K562 (cell line): ENCODE measurements around the gene CD34. TPM values are rescaled to one million over a fixed set of nuclear protein-coding genes. Genes with fewer than 3 reads are reported as not detected.

Experiments used
- ATAC-seq: fragments of 200-7000 bp; cut with Tn5 transposase; 3 replicates; pipeline ENCODE4 v1.9.1; 2020; ENCODE audit warnings: moderate library complexity
- BruUV-seq: library from RNA; stranded (reverse); fragments of 400-500 nt; replicated peaks from 2 replicates; lab custom pipeline; 2021; lab: Mats Ljungman, UMichigan
- CTCF ChIA-PET: fragments of 300-600 bp; formaldehyde crosslinking; extraction: SDS; loops from one replicate; lab custom pipeline; 2021; ENCODE audit warnings: low intra/inter-chr PET ratio; lab: Yijun Ruan, JAX
- POLR2A ChIA-PET: fragments of 300-600, 350-650 bp; sonication (Branson Sonifier 250); formaldehyde crosslinking; extraction: SDS; loops from one replicate; lab custom pipeline; 2021; ENCODE audit warnings: antibody characterized with exemption, inconsistent platforms; lab: Yijun Ruan, JAX
- DNase-seq, 4 experiments: peaks; one replicate each; pipeline versions ENCODE4 v3.0.0 to v3.0.0-alpha.2; 2011 to 2018; ENCODE audit warnings: low spot score in 3 of 4, mixed read lengths in 3 of 4; ENCODE audit errors: extremely low read depth in 1 of 4
- FAIRE-seq: peaks from 2 replicates; lab custom pipeline; 2011; peaks lifted over from hg19 to GRCh38; lab: Jason Lieb, UNC
- H2AFZ ChIP-seq: 2 replicates; pipeline ENCODE4 v1.6.0; 2011; ENCODE audit warnings: low read depth, low read length, control low read depth, inconsistent platforms
- H3K27ac ChIP-seq: fragments of 200-600 bp; 3 replicates; pipeline ENCODE4 v1.8.0; 2011; ENCODE audit warnings: low read depth, mild to moderate bottlenecking, control low read depth, inconsistent platforms, low read length, moderate library complexity, mixed read lengths; ENCODE audit errors: extremely low read depth
- H3K27me3 ChIP-seq, 2 experiments: fragments of 300-600 bp in 1 of 2; 2 replicates in 1 of 2; 3 replicates in 1 of 2; pipeline versions ENCODE4 v1.6.0 to v1.8.0; 2011; ENCODE audit warnings: inconsistent platforms in 2 of 2, low read length in 2 of 2, mild to moderate bottlenecking in 1 of 2, mixed read lengths in 1 of 2, moderate library complexity in 1 of 2; ENCODE audit not compliant: control insufficient read depth in 2 of 2, insufficient read depth in 2 of 2
- H3K36me3 ChIP-seq: fragments of 300-600 bp; 3 replicates; pipeline ENCODE4 v1.8.0; 2011; ENCODE audit warnings: mild to moderate bottlenecking, low read length, inconsistent platforms; ENCODE audit not compliant: control insufficient read depth, insufficient read depth
- H3K4me1 ChIP-seq, 2 experiments: fragments of 200-600 bp in 1 of 2; replicated peaks in 1 of 2; 2 replicates in 1 of 2; 3 replicates in 1 of 2; pipeline versions ENCODE4 v1.5.1 to v1.8.0; 2011; ENCODE audit warnings: inconsistent platforms in 2 of 2, low read length in 2 of 2, mild to moderate bottlenecking in 1 of 2, mixed read lengths in 1 of 2, moderate library complexity in 1 of 2; ENCODE audit not compliant: control insufficient read depth in 2 of 2, insufficient read depth in 2 of 2
- H3K4me2 ChIP-seq: 2 replicates; pipeline ENCODE4 v1.6.1; 2011; ENCODE audit warnings: low read length, control low read depth, inconsistent platforms, mixed read lengths; ENCODE audit not compliant: insufficient read depth
- H3K4me3 ChIP-seq: fragments of 200-600 bp; sonication (generic), shearing (Covaris generic); 2 replicates; pipeline ENCODE4 v1.5.1; 2016; ENCODE audit warnings: control low read depth, inconsistent platforms
- H3K79me2 ChIP-seq: fragments of 200-600 bp; 3 replicates; pipeline ENCODE4 v1.8.0; 2011; ENCODE audit warnings: low read length, inconsistent platforms; ENCODE audit not compliant: control insufficient read depth, insufficient read depth
- H3K9ac ChIP-seq, 2 experiments: 2 replicates each; pipeline versions ENCODE4 v1.6.0 to v1.6.1; 2011; ENCODE audit warnings: low read depth in 2 of 2, low read length in 2 of 2, control low read depth in 1 of 2, inconsistent platforms in 1 of 2, mild to moderate bottlenecking in 1 of 2, mixed read lengths in 1 of 2; ENCODE audit not compliant: insufficient read depth in 1 of 2
- H3K9me1 ChIP-seq: one replicate; pipeline ENCODE4 v1.6.0; 2011; ENCODE audit warnings: inconsistent platforms, mild to moderate bottlenecking, low read length, moderate library complexity; ENCODE audit not compliant: control insufficient read depth, insufficient read depth
- H3K9me3 ChIP-seq: replicated peaks from 2 replicates; pipeline ENCODE4 v1.5.1; 2011; ENCODE audit warnings: low read depth, low read length, inconsistent platforms; ENCODE audit not compliant: control insufficient read depth, insufficient read depth
- H4K20me1 ChIP-seq: replicated peaks from 2 replicates; pipeline ENCODE4 v1.6.1; 2011; ENCODE audit warnings: low read length, inconsistent platforms, mixed read lengths; ENCODE audit not compliant: control insufficient read depth, insufficient read depth
- ARNT ChIP-seq, 2 experiments: fragments of 450-650 bp; IDR thresholded peaks; 2 replicates each; pipeline ENCODE4 v1.6.1; 2016; ENCODE audit warnings: mild to moderate bottlenecking in 1 of 2
- DIDO1 ChIP-seq: fragments of 450-650 bp; IDR thresholded peaks from 2 replicates; pipeline ENCODE4 v1.6.1; 2016; ENCODE audit warnings: low read depth, missing biosample characterization, missing genetic modification characterization
- FOXA1 ChIP-seq: fragments of 450-650 bp; IDR thresholded peaks from 2 replicates; pipeline ENCODE4 v1.6.1; 2016; ENCODE audit warnings: mild to moderate bottlenecking, borderline replicate concordance
- KLF13 ChIP-seq: fragments of 450-650 bp; IDR thresholded peaks from 2 replicates; pipeline ENCODE4 v1.6.1; 2016; ENCODE audit warnings: missing genetic modification characterization, low read depth, mild to moderate bottlenecking, missing compliant biosample characterization, moderate library complexity, borderline replicate concordance
- NCOA1 ChIP-seq: fragments of 450-650 bp; IDR thresholded peaks from 2 replicates; pipeline ENCODE4 v1.6.1; 2016; ENCODE audit warnings: low read depth
- SAP30 ChIP-seq: fragments of 200-600 bp; sonication (generic); IDR thresholded peaks from 2 replicates; pipeline ENCODE4 v1.6.1; 2012; ENCODE audit warnings: borderline replicate concordance, low read depth, mild to moderate bottlenecking, moderate library complexity, low read length, control low read depth, inconsistent platforms; ENCODE audit not compliant: insufficient read depth, poor library complexity, severe bottlenecking
- TEAD1 ChIP-seq, 2 experiments: fragments of 450-650 bp in 1 of 2; sonication (generic) in 1 of 2; formaldehyde crosslinking; IDR thresholded peaks; 2 replicates each; pipeline versions ENCODE4 v1.4.0 to v1.8.0; 2020 to 2022; ENCODE audit warnings: mild to moderate bottlenecking in 2 of 2, missing genetic modification reagents in 1 of 2
- TRIM28 ChIP-seq: fragments of 450-650 bp; IDR thresholded peaks from 2 replicates; pipeline ENCODE4 v1.6.1; 2017
- WGBS: fragments of 100-300 bp; shearing (Covaris generic); methylation state at CpG from one replicate; pipeline ENCODE4 v1.1.6; 2016; ENCODE audit warnings: low coverage, mixed read lengths; ENCODE audit not compliant: insufficient coverage; ENCODE audit errors: missing lambda C conversion rate; 5-methylcytosine and 5-hydroxymethylcytosine counted together
- in situ Hi-C: fragments of 300-500 bp; cut with MboI; formaldehyde crosslinking; loops from 4 replicates; pipeline ENCODE4 v1.15.0; 2018; ENCODE audit warnings: inconsistent platforms, mixed read lengths
- intact Hi-C: fragments of 100-400 bp; cut with micrococcal nuclease; formaldehyde crosslinking; loops from 2 replicates; pipeline ENCODE4 v1.14.2; 2022
- polyA plus RNA-seq, 8 experiments: library from polyadenylated mRNA; depleted of rRNA in 4 of 8; stranded (reverse) in 5 of 8; unstranded in 3 of 8; fragments of >200 nt; fragmentation: Nextera tagmentation in 2 of 8; fragmentation: Illumina TruSeq in 1 of 8; extraction: Ambion mirVana in 2 of 8; extraction: Trizol in 1 of 8; gene quantifications; 2 replicates each; pipeline versions ENCODE4 v1.2.1 to v1.2.3, GENCODE V29; 2011 to 2014; ENCODE audit warnings: inconsistent platforms in 1 of 8, missing spikeins in 1 of 8
- total RNA-seq, 7 experiments: library from RNA; depleted of rRNA in 6 of 7; stranded (reverse); fragments of >200 nt in 6 of 7; fragmentation: Illumina TruSeq in 2 of 7; extraction: Trizol in 2 of 7; gene quantifications; 2 replicates each; pipeline versions ENCODE4 v1.2.1 to v1.2.3, GENCODE V29; 2011 to 2021; ENCODE audit warnings: low replicate concordance in 1 of 7
- TF ChIP-seq, protein P1 (sequence below), 2 experiments: fragments of 450-650 bp in 1 of 2; IDR thresholded peaks; 2 replicates each; pipeline ENCODE4 v1.6.1; 2011 to 2017; ENCODE audit warnings: low read depth in 2 of 2, antibody characterized with exemption in 1 of 2, borderline replicate concordance in 1 of 2, low read length in 1 of 2, mild to moderate bottlenecking in 1 of 2, mixed read lengths in 1 of 2; ENCODE audit not compliant: control insufficient read depth in 1 of 2

CD34 gene
- total and polyA plus RNA-seq, 9 of the 15 experiments (the other 6 are each of a cell fraction or from before 2014, with no cell fraction given): not detected

DNA sequence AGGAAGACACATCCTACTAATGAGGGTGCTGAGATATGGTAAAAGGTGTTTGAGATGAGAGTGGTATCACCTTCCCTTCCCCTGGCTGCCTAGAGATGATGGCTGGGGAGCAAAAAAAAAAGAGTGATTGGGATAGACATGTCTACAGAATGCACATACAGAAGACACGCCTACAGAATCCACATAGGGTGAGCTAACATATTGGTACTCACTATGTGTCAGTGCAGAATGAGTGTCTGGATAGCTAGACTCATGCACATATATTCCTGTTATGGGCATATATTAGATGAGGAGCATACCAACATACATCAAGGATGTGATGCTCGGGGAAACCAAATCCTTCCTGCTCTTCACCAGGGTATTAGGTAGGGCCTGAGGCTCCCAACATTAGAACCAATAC is 16.2 kb downstream of the CD34 start:
- no peak for FAIRE-seq
- Histone ChIP-seq H3K9ac (no peak overlapping the region), H4K20me1 (no peaks in the 10 kb centered on the region), H3K4me1 (peaks cover 0 to 5% of the 10 kb centered on the region in 2 experiments; a peak in 1 of 5 replicates), H3K9me1 (no peaks in the 10 kb centered on the region), H3K4me3 (no peak overlapping the region), H2AFZ (peak overlapping the region; percentile 60; the same call in 1 of the 2 replicates), H3K79me2 (no peaks in the 10 kb centered on the region), H3K4me2 (no peak overlapping the region), H3K27ac (no peak overlapping the region), H3K27me3 (no peaks in the 10 kb centered on the region), H3K36me3 (no peaks in the 10 kb centered on the region), H3K9me3 (no peaks in the 10 kb centered on the region)
- DNase-seq: no peak
- BruUV-seq: no TSS peak
- TF ChIP-seq ARNT (IDR thresholded peaks at IDR 0.05) (no peak), TRIM28 (no peak), TEAD1 (CRISPR knock-in tag; IDR thresholded peaks at IDR 0.05) (no peak)
- intact Hi-C loops (no loop called here), in situ Hi-C loops (loop anchor here (5.0 kb wide), 1 partner anchor 73 kb away; no protein-coding TSS in a partner anchor)
- WGBS: 22% methylated on average over 2 of the region's 2 CpGs
- POLR2A ChIA-PET: interaction anchor here (1.1 kb wide), 1 partner anchor 11 kb away, joined by 3 read pairs; no protein-coding TSS in a partner anchor
- CTCF ChIA-PET: interaction anchor here (1.1 kb wide), 1 partner anchor 103 kb away, joined by 3 read pairs; no protein-coding TSS in a partner anchor
- no peak for ATAC-seq

DNA sequence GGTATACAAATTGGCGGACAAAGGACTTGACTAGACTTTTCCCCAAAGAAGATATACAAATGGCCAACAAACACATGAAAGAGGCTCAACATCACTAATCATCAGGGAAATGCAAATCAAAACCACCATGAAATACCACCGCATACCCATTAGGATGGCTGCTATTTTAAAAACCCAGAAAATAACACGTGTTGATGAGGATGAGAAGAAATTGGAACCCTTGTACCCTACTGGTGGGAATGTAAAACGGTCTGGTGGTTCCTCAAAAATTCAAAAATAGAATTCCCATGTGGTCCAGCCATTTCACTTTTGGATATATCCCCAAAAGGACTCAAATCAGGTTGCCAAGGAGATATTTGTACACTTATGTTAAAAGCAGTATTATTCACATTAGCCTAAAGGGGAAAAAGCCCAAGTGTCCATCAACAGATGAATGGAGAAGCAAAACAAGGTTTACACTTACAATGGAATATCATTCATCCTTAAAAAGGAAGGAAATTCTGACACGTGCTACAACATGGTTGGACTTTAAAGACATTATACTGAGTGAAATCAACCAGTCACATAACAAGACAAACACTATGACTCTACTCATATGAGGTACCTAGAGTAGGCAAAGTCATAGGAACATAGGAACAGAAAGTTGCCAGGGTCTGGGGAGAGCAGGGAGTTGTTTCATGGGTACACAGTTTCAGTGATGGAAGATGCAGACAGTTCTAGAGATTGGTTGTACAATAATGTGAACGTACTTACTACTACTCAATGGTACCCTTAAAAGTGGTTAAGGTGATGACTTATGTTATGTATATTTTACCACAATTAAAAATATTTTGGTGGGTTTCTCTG is 17.0 kb downstream of the CD34 start:
- H3K9ac ChIP-seq: no peak overlapping the region
- peaks cover 0 to 5% of the 10 kb centered on the region in 2 experiments; a peak in 1 of 5 replicates for H3K4me1 ChIP-seq
- no peaks in the 10 kb centered on the region for H3K36me3 ChIP-seq
- H3K27ac ChIP-seq: no peak overlapping the region
- H3K9me1 ChIP-seq: no peaks in the 10 kb centered on the region
- H3K79me2 ChIP-seq: no peaks in the 10 kb centered on the region
- no peak overlapping the region for H3K4me2 ChIP-seq
- H3K4me3 ChIP-seq: no peak overlapping the region
- peak overlapping the region; percentile 60; the same call in 1 of the 2 replicates for H2AFZ ChIP-seq
- H3K9me3 ChIP-seq: no peaks in the 10 kb centered on the region
- ChIA-PET CTCF (no interaction called here), POLR2A (no interaction called here)
- H3K27me3 ChIP-seq: no peaks in the 10 kb centered on the region
- no peak for FAIRE-seq
- no peaks in the 10 kb centered on the region for H4K20me1 ChIP-seq
- DNase-seq: no peak
- ATAC-seq: no peak; the same call in 2 of the 3 replicates
- 22% methylated on average over 6 of the region's 6 CpGs for WGBS
- BruUV-seq: no TSS peak
- in situ Hi-C loops: no loop called here
- intact Hi-C loops: no loop called here
- TF ChIP-seq NCOA1: 0 out of 2 replicates have a peak, but pooled peaks have one; percentile 44
- TF ChIP-seq FOXA1: no peak
- TF ChIP-seq SAP30: no peak
- TF ChIP-seq, protein P1, sequence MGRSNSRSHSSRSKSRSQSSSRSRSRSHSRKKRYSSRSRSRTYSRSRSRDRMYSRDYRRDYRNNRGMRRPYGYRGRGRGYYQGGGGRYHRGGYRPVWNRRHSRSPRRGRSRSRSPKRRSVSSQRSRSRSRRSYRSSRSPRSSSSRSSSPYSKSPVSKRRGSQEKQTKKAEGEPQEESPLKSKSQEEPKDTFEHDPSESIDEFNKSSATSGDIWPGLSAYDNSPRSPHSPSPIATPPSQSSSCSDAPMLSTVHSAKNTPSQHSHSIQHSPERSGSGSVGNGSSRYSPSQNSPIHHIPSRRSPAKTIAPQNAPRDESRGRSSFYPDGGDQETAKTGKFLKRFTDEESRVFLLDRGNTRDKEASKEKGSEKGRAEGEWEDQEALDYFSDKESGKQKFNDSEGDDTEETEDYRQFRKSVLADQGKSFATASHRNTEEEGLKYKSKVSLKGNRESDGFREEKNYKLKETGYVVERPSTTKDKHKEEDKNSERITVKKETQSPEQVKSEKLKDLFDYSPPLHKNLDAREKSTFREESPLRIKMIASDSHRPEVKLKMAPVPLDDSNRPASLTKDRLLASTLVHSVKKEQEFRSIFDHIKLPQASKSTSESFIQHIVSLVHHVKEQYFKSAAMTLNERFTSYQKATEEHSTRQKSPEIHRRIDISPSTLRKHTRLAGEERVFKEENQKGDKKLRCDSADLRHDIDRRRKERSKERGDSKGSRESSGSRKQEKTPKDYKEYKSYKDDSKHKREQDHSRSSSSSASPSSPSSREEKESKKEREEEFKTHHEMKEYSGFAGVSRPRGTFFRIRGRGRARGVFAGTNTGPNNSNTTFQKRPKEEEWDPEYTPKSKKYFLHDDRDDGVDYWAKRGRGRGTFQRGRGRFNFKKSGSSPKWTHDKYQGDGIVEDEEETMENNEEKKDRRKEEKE (IDR thresholded peaks at IDR 0.05; ENCODE audit: borderline replicate concordance in 1 of 2, control insufficient read depth in 1 of 2, low read depth in 2 of 2, low read length in 1 of 2): no peak
- peak; percentile 84 for TF ChIP-seq DIDO1 (tag)
- no peak for TF ChIP-seq KLF13 (tag)
